ENCODE data around the gene DOCK3.

Gene DOCK3

GRCh38 chr3:51426921-51427320 is 752.2 kb downstream of the DOCK3 start:
- H3K27ac Mint-ChIP-seq, result peak overlapping the region; percentile 41
- no peaks in the 10 kb centered on the region for H3K4me1 Mint-ChIP-seq
- no peaks in the 10 kb centered on the region for H3K9me3 Mint-ChIP-seq
- ATAC-seq (ENCODE audit: low read depth), result no peak
- peaks cover 13% of the 10 kb centered on the region for H3K36me3 Mint-ChIP-seq
- no peaks in the 10 kb centered on the region for H3K27me3 Mint-ChIP-seq
- H3K4me3 Mint-ChIP-seq, result no peak overlapping the region
- DNase-seq (ENCODE audit: low spot score in 2 of 2), result no peak

GRCh38 chr3:51429138-51429537 is 754.4 kb downstream of the DOCK3 start:
- H3K4me1 Mint-ChIP-seq, result no peaks in the 10 kb centered on the region
- H3K36me3 Mint-ChIP-seq, result peaks cover 14% of the 10 kb centered on the region
- no peaks in the 10 kb centered on the region for H3K9me3 Mint-ChIP-seq
- no peak overlapping the region for H3K4me3 Mint-ChIP-seq
- H3K27ac Mint-ChIP-seq, result no peak overlapping the region
- ATAC-seq (ENCODE audit: low read depth), result no peak
- no peak for DNase-seq (ENCODE audit: low spot score in 2 of 2)
- no peaks in the 10 kb centered on the region for H3K27me3 Mint-ChIP-seq

All from memory B cell (primary cell).